HepG2 (cell line): ENCODE data around the gene BICDL1.

Source experiments
- EZH2 ChIP-seq: conservative IDR thresholded peaks from 2 replicates; pipeline ENCODE4 v1.6.1; 2012; ENCODE audit warnings: mild to moderate bottlenecking, low read depth, low read length, moderate library complexity
- RAD21 ChIP-seq: fragments of 450-650 bp; formaldehyde crosslinking; IDR thresholded peaks from 2 replicates; pipeline ENCODE4 v1.5.0; 2020; ENCODE audit warnings: mild to moderate bottlenecking
- SKI ChIP-seq: fragments of 450-650 bp; IDR thresholded peaks from one replicate; pipeline ENCODE4 v1.6.1; 2018; ENCODE audit warnings: mild to moderate bottlenecking; ENCODE audit not compliant: partially characterized antibody
- ZSCAN20 ChIP-seq: sonication (generic); formaldehyde crosslinking; IDR thresholded peaks from 2 replicates; pipeline ENCODE4 v1.4.0; 2020; ENCODE audit warnings: missing genetic modification reagents, mild to moderate bottlenecking, borderline replicate concordance
- TF ChIP-seq, protein P1 (sequence below): sonication (generic); formaldehyde crosslinking; IDR thresholded peaks from 2 replicates; pipeline ENCODE4 v1.4.0; 2020; ENCODE audit warnings: mild to moderate bottlenecking, missing genetic modification reagents
- TF ChIP-seq, protein P2 (sequence below): sonication (generic); formaldehyde crosslinking; IDR thresholded peaks from 2 replicates; pipeline ENCODE4 v1.4.0; 2020; ENCODE audit warnings: missing genetic modification reagents, borderline replicate concordance

DNA sequence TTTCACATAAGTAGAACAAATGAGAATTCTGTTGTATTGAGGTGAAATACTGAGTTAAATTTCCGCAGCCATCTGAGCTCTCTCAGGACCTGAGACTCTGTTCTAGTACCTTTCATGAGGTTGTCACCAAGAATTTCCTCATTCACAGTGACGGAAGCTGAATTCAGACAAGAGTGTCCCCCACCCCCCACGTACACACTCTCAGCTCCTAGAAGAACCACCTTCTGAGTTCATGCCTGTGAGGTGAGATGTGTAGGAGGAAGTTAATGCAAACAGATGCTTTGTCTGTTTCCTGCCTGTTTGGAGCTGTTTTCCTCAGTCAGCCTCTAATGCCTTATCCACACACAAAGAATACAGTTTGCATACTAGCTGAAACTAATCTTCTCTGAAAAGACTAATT, 18.2 kb downstream of the BICDL1 start:
- TF ChIP-seq SKI = no peak
- TF ChIP-seq, protein P1, sequence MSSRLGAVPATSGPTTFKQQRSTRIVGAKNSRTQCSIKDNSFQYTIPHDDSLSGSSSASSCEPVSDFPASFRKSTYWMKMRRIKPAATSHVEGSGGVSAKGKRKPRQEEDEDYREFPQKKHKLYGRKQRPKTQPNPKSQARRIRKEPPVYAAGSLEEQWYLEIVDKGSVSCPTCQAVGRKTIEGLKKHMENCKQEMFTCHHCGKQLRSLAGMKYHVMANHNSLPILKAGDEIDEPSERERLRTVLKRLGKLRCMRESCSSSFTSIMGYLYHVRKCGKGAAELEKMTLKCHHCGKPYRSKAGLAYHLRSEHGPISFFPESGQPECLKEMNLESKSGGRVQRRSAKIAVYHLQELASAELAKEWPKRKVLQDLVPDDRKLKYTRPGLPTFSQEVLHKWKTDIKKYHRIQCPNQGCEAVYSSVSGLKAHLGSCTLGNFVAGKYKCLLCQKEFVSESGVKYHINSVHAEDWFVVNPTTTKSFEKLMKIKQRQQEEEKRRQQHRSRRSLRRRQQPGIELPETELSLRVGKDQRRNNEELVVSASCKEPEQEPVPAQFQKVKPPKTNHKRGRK (CRISPR knock-in tag) = no peak
- no peak for TF ChIP-seq RAD21 (CRISPR knock-in tag)
- TF ChIP-seq EZH2 = no peak
- TF ChIP-seq, protein P2, sequence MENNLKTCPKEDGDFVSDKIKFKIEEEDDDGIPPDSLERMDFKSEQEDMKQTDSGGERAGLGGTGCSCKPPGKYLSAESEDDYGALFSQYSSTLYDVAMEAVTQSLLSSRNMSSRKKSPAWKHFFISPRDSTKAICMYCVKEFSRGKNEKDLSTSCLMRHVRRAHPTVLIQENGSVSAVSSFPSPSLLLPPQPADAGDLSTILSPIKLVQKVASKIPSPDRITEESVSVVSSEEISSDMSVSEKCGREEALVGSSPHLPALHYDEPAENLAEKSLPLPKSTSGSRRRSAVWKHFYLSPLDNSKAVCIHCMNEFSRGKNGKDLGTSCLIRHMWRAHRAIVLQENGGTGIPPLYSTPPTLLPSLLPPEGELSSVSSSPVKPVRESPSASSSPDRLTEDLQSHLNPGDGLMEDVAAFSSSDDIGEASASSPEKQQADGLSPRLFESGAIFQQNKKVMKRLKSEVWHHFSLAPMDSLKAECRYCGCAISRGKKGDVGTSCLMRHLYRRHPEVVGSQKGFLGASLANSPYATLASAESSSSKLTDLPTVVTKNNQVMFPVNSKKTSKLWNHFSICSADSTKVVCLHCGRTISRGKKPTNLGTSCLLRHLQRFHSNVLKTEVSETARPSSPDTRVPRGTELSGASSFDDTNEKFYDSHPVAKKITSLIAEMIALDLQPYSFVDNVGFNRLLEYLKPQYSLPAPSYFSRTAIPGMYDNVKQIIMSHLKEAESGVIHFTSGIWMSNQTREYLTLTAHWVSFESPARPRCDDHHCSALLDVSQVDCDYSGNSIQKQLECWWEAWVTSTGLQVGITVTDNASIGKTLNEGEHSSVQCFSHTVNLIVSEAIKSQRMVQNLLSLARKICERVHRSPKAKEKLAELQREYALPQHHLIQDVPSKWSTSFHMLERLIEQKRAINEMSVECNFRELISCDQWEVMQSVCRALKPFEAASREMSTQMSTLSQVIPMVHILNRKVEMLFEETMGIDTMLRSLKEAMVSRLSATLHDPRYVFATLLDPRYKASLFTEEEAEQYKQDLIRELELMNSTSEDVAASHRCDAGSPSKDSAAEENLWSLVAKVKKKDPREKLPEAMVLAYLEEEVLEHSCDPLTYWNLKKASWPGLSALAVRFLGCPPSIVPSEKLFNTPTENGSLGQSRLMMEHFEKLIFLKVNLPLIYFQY (CRISPR knock-in tag) = no peak
- TF ChIP-seq ZSCAN20 (CRISPR knock-in tag) = no peak
